NCI-H510A (cell line): ENCODE measurements around the gene OR5V1.
"Not testable (repeated sequence)": the region's sequence is repeated elsewhere in the genome, so short reads cannot be mapped to it uniquely, and the experiment has no call there.

Source experiments
- DNase-seq: peaks from one replicate; lab custom pipeline; 2025; lab: John Stamatoyannopoulos, UW

OR5V1 gene

GRCh38 chr6:29368765-29369164 is at the start of gene OR5V1:
Gene OR5V1 (minus strand): TSS chr6:29368865. CDS start chr6:29356195, 12,670 bp downstream.
- no peak for DNase-seq

GRCh38 chr6:29414588-29414987 is 45.9 kb upstream of the OR5V1 start, which contains the start of gene OR12D1:
Gene OR12D1 (plus strand): TSS chr6:29414928.
- DNase-seq: no peak

GRCh38 chr6:29403801-29404200 is 35.1 kb upstream of the OR5V1 start:
- no peak for DNase-seq

GRCh38 chr6:29399525-29399924 is 30.9 kb upstream of the OR5V1 start:
- DNase-seq: no peak

- DNase-seq: no peak
Observed at GRCh38 chr6:29395331-29395730, 26.7 kb upstream of the OR5V1 start, which contains the start of gene OR12D2. Gene OR12D2 (plus strand): TSS chr6:29395631. CDS start chr6:29396700, 1,069 bp downstream.

- DNase-seq: no peak
Observed at GRCh38 chr6:29388533-29388932, 19.9 kb upstream of the OR5V1 start.

GRCh38 chr6:29376003-29376402 is 7.3 kb upstream of the OR5V1 start:
- no peak for DNase-seq

GRCh38 chr6:29375191-29375590 is 6.5 kb upstream of the OR5V1 start, which contains the start of gene OR12D3:
Gene OR12D3 (minus strand): TSS chr6:29375291. CDS start chr6:29375287, 4 bp downstream.
- DNase-seq: no peak

- DNase-seq: no peak
Observed at GRCh38 chr6:29355603-29356002, 13.1 kb downstream of the OR5V1 start.

GRCh38 chr6:29354980-29355379 is 13.7 kb downstream of the OR5V1 start:
- DNase-seq: no peak

- not testable (repeated sequence) for DNase-seq
Observed at GRCh38 chr6:29349348-29349747, 19.3 kb downstream of the OR5V1 start.

GRCh38 chr6:29345380-29345779 is 23.3 kb downstream of the OR5V1 start:
- DNase-seq: no peak

GRCh38 chr6:29336269-29336668 is 32.4 kb downstream of the OR5V1 start:
- no peak for DNase-seq

GRCh38 chr6:29332676-29333075 is 36.0 kb downstream of the OR5V1 start:
- no peak for DNase-seq

- no peak for DNase-seq
Observed at GRCh38 chr6:29325777-29326176, 42.9 kb downstream of the OR5V1 start.

GRCh38 chr6:29323332-29323731 is 45.3 kb downstream of the OR5V1 start:
- DNase-seq: not testable (repeated sequence)

GRCh38 chr6:29319931-29320330 is 48.7 kb downstream of the OR5V1 start:
- DNase-seq: no peak
